ENCODE data around the gene MRPL10. TPM values are rescaled to one million over a fixed set of nuclear protein-coding genes. Genes with fewer than 3 reads are reported as not detected.

MRPL10 gene
- total RNA-seq, 1 experiment from 2014 or later = 74.2 TPM

DNA sequence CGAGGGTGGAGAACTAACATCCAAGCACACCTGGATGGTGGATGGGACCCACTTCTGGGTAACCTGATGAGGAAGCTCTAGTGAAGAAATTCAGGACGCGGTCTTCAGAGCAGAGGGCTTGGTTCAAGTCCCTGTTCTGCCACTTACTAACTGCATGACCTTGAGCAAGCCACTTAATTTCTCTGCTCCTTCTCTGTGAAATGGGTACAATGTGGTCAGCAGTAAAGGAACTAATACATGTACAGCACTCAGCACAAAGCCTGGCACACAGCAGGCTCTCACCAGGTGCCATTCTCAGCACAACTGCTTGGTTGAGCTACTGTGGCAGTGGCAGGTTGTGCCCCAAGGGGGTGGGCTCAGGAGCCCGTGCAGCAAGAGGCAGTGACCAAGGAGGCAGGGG, 7.8 kb downstream of the MRPL10 start:
- no peak overlapping the region for H3K27ac ChIP-seq (ENCODE audit: low read length)
- DNase-seq = no peak
- CTCF ChIA-PET = no interaction called here
- no peaks in the 10 kb centered on the region for H3K27me3 ChIP-seq (ENCODE audit: low read length)
- TSS peak; percentile 18 for BruUV-seq (replicated peaks)
- no peaks in the 10 kb centered on the region for H3F3A ChIP-seq (ENCODE audit: low read length, unreplicated experiment)
- peaks cover 25% of the 10 kb centered on the region for H3K4me1 ChIP-seq (ENCODE audit: insufficient read depth, low read length)
- H3K4me2 ChIP-seq (ENCODE audit: low read length) = no peak overlapping the region
- POLR2A ChIA-PET (ENCODE audit: unreplicated experiment) = no interaction called here
- H3K79me2 ChIP-seq (ENCODE audit: low read length) = peaks cover 18% of the 10 kb centered on the region
- H2AFZ ChIP-seq (ENCODE audit: low read length) = no peak overlapping the region
- no peaks in the 10 kb centered on the region for H4K20me1 ChIP-seq (ENCODE audit: low read length)
- H3K9me3 ChIP-seq (ENCODE audit: low read length) = no peaks in the 10 kb centered on the region
- H3K4me3 ChIP-seq (ENCODE audit: low read length) = no peak overlapping the region
- peaks cover 33% of the 10 kb centered on the region for H3K36me3 ChIP-seq (ENCODE audit: low read depth, low read length)
- no peaks in the 10 kb centered on the region for H3K9me2 ChIP-seq (replicated peaks; ENCODE audit: low read length)
- TF ChIP-seq EZH2phosphoT487 (IDR thresholded peaks at IDR 0.05; ENCODE audit: borderline replicate concordance, low read length) (no peak), EZH2 (IDR thresholded peaks at IDR 0.05; ENCODE audit: low read length, unreplicated experiment) (no peak)
- TF ChIP-seq, protein P1, sequence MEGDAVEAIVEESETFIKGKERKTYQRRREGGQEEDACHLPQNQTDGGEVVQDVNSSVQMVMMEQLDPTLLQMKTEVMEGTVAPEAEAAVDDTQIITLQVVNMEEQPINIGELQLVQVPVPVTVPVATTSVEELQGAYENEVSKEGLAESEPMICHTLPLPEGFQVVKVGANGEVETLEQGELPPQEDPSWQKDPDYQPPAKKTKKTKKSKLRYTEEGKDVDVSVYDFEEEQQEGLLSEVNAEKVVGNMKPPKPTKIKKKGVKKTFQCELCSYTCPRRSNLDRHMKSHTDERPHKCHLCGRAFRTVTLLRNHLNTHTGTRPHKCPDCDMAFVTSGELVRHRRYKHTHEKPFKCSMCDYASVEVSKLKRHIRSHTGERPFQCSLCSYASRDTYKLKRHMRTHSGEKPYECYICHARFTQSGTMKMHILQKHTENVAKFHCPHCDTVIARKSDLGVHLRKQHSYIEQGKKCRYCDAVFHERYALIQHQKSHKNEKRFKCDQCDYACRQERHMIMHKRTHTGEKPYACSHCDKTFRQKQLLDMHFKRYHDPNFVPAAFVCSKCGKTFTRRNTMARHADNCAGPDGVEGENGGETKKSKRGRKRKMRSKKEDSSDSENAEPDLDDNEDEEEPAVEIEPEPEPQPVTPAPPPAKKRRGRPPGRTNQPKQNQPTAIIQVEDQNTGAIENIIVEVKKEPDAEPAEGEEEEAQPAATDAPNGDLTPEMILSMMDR (conservative IDR thresholded peaks at IDR 0.05; ENCODE audit: low read depth, low read length) = no peak
- no peak overlapping the region for H3K9ac ChIP-seq (ENCODE audit: low read length)
- no peak for ATAC-seq
- intact Hi-C loops (cut with micrococcal nuclease) = no loop called here

GRCh38 chr17:47822785-47823184, 8.6 kb downstream of the MRPL10 start:
- no peak overlapping the region for H3K27ac ChIP-seq (ENCODE audit: low read length)
- no peaks in the 10 kb centered on the region for H3K9me2 ChIP-seq (replicated peaks; ENCODE audit: low read length)
- H2AFZ ChIP-seq (ENCODE audit: low read length) = no peak overlapping the region
- CTCF ChIA-PET = no interaction called here
- POLR2A ChIA-PET (ENCODE audit: unreplicated experiment) = no interaction called here
- no peaks in the 10 kb centered on the region for H3F3A ChIP-seq (ENCODE audit: low read length, unreplicated experiment)
- peak overlapping the region; percentile 86 for H3K4me2 ChIP-seq (ENCODE audit: low read length)
- H3K4me3 ChIP-seq (ENCODE audit: low read length) = no peak overlapping the region
- H3K36me3 ChIP-seq (ENCODE audit: low read depth, low read length) = peaks cover 31% of the 10 kb centered on the region; the same call in 1 of the 2 replicates
- no peaks in the 10 kb centered on the region for H4K20me1 ChIP-seq (ENCODE audit: low read length)
- H3K4me1 ChIP-seq (ENCODE audit: insufficient read depth, low read length) = peaks cover 25% of the 10 kb centered on the region
- no peaks in the 10 kb centered on the region for H3K9me3 ChIP-seq (ENCODE audit: low read length)
- no TSS peak for BruUV-seq (replicated peaks)
- ATAC-seq = no peak
- H3K79me2 ChIP-seq (ENCODE audit: low read length) = peaks cover 14% of the 10 kb centered on the region
- H3K27me3 ChIP-seq (ENCODE audit: low read length) = no peaks in the 10 kb centered on the region
- no peak for DNase-seq
- no peak overlapping the region for H3K9ac ChIP-seq (ENCODE audit: low read length)
- no peak for TF ChIP-seq EZH2phosphoT487 (IDR thresholded peaks at IDR 0.05; ENCODE audit: borderline replicate concordance, low read length)
- intact Hi-C loops (cut with micrococcal nuclease) = no loop called here

- BruUV-seq (replicated peaks) = no TSS peak
- Histone ChIP-seq H3K27me3 (ENCODE audit: low read length) (no peaks in the 10 kb centered on the region), H4K20me1 (ENCODE audit: low read length) (no peaks in the 10 kb centered on the region), H3F3A (ENCODE audit: low read length, unreplicated experiment) (no peaks in the 10 kb centered on the region), H3K9me3 (ENCODE audit: low read length) (no peaks in the 10 kb centered on the region), H3K27ac (ENCODE audit: low read length) (peak within 1 kb of the TSS; percentile 52), H3K79me2 (ENCODE audit: low read length) (peaks cover 14% of the 10 kb centered on the region), H3K4me3 (ENCODE audit: low read length) (peak within 1 kb of the TSS; percentile 74), H3K36me3 (ENCODE audit: low read depth, low read length) (peaks cover 28% of the 10 kb centered on the region; the same call in 1 of the 2 replicates), H3K9me2 (replicated peaks; ENCODE audit: low read length) (no peaks in the 10 kb centered on the region), H3K4me2 (ENCODE audit: low read length) (peak within 1 kb of the TSS; percentile 86), H3K4me1 (ENCODE audit: insufficient read depth, low read length) (peaks cover 25% of the 10 kb centered on the region), H3K9ac (ENCODE audit: low read length) (peak within 1 kb of the TSS; percentile 66), H2AFZ (ENCODE audit: low read length) (peak within 1 kb of the TSS; percentile 63)
- TF ChIP-seq EZH2phosphoT487 (IDR thresholded peaks at IDR 0.05; ENCODE audit: borderline replicate concordance, low read length) (no peak), EZH2 (IDR thresholded peaks at IDR 0.05; ENCODE audit: low read length, unreplicated experiment) (no peak)
- TF ChIP-seq, protein P1 (conservative IDR thresholded peaks at IDR 0.05; ENCODE audit: low read depth, low read length) = peak; percentile 71
- ATAC-seq = peak; percentile 91
- intact Hi-C loops (cut with micrococcal nuclease) = loop anchor here (1.0 kb wide), 2 partner anchors 10 to 11 kb away; partner anchors contain the start of genes LRRC46 and MRPL10
- peak; percentile 94 for DNase-seq
- POLR2A ChIA-PET (ENCODE audit: unreplicated experiment) = interaction anchor here (0.6 to 0.7 kb wide), 4 partner anchors 10 to 165 kb away, joined by 3 to 5 read pairs (median 4); partner anchors contain the start of genes LRRC46 and MRPL10
- CTCF ChIA-PET = interaction anchor here (0.5 to 1.0 kb wide), 3 partner anchors 68 to 189 kb away, joined by 3 read pairs; no protein-coding TSS in a partner anchor
Observed at GRCh38 chr17:47821424-47822391, 9.6 kb downstream of the MRPL10 start, which contains the start of gene OSBPL7. TSS of gene OSBPL7 (minus strand) at chr17:47821794. CDS start at chr17:47820278, 1,516 bp downstream.

Measured in PC-3 (cell line).